GM12878 (cell line): ENCODE measurements around the gene LRRC37A3. TPM values are rescaled to one million over a fixed set of nuclear protein-coding genes. Genes with fewer than 3 reads are reported as not detected.

Experiments
- BHLHE40 ChIP-seq, 2 experiments: fragments of 450-650 bp in 1 of 2; IDR thresholded peaks; 2 replicates each; pipeline ENCODE4 v1.6.1; 2011 to 2017; ENCODE audit warnings: low read depth in 2 of 2, borderline replicate concordance in 1 of 2, improper control_type of control experiment in 1 of 2, low read length in 1 of 2, mild to moderate bottlenecking in 1 of 2
- CTCF ChIP-seq, 3 experiments: IDR thresholded peaks in 2 of 3; conservative IDR thresholded peaks in 1 of 3; 2 replicates each; pipeline ENCODE4 v1.5.1; 2011; ENCODE audit warnings: low read depth in 3 of 3, low read length in 3 of 3, mild to moderate bottlenecking in 3 of 3, control low read depth in 2 of 3, moderate library complexity in 2 of 3, inconsistent platforms in 1 of 3, mixed read lengths in 1 of 3; ENCODE audit not compliant: control insufficient read depth in 2 of 3, insufficient read depth in 1 of 3; ENCODE audit errors: extremely low read depth in 1 of 3
- EED ChIP-seq: sonication (generic); IDR thresholded peaks from 2 replicates; pipeline ENCODE4 v1.6.1; 2016; ENCODE audit warnings: antibody characterized with exemption, low read depth
- GATAD2B ChIP-seq: fragments of 450-650 bp; conservative IDR thresholded peaks from 2 replicates; pipeline ENCODE4 v1.6.1; 2017; ENCODE audit warnings: low read depth, mild to moderate bottlenecking, moderate library complexity
- MEF2A ChIP-seq: IDR thresholded peaks from 2 replicates; pipeline ENCODE4 v1.6.1; 2011; ENCODE audit warnings: low read depth, mild to moderate bottlenecking, low read length, moderate library complexity; ENCODE audit not compliant: insufficient read depth
- MXI1 ChIP-seq: fragments of 150-350 bp; IDR thresholded peaks from 2 replicates; pipeline ENCODE4 v1.6.1; 2011; ENCODE audit warnings: low read depth, mild to moderate bottlenecking, inconsistent platforms, low read length, improper control_type of control experiment
- POLR2A ChIP-seq: IDR thresholded peaks from 2 replicates; pipeline ENCODE4 v1.6.1; 2011; ENCODE audit warnings: low read depth, mild to moderate bottlenecking, low read length
- POU2F2 ChIP-seq: IDR thresholded peaks from 3 replicates; pipeline ENCODE4 v1.6.1; 2011; ENCODE audit warnings: low read depth, mild to moderate bottlenecking, low read length, borderline replicate concordance
- RAD21 ChIP-seq: IDR thresholded peaks from 2 replicates; pipeline ENCODE4 v1.6.1; 2011; ENCODE audit warnings: mild to moderate bottlenecking, low read depth, low read length, moderate library complexity; ENCODE audit not compliant: insufficient read depth
- RAD51 ChIP-seq: fragments of 450-650 bp; IDR thresholded peaks from 2 replicates; pipeline ENCODE4 v1.6.1; 2016; ENCODE audit warnings: moderate library complexity, mild to moderate bottlenecking, inconsistent platforms
- REST ChIP-seq: IDR thresholded peaks from 2 replicates; pipeline ENCODE4 v1.6.1; 2012; ENCODE audit warnings: mild to moderate bottlenecking, low read depth, low read length
- SMAD5 ChIP-seq: IDR thresholded peaks from 2 replicates; pipeline ENCODE4 v1.6.1; 2016; ENCODE audit warnings: antibody characterized with exemption, low read depth
- SMARCA5 ChIP-seq: fragments of 450-650 bp; IDR thresholded peaks from 2 replicates; pipeline ENCODE4 v1.6.1; 2017; ENCODE audit warnings: mild to moderate bottlenecking
- TCF12 ChIP-seq: IDR thresholded peaks from 2 replicates; pipeline ENCODE4 v1.6.1; 2011; ENCODE audit warnings: low read depth, mild to moderate bottlenecking, low read length
- USF1 ChIP-seq: IDR thresholded peaks from 2 replicates; pipeline ENCODE4 v1.6.1; 2011; ENCODE audit warnings: borderline replicate concordance, low read depth, mild to moderate bottlenecking, moderate library complexity, mixed read lengths, low read length; ENCODE audit not compliant: insufficient read depth; ENCODE audit errors: extremely low read length
- USF2 ChIP-seq: IDR thresholded peaks from 2 replicates; pipeline ENCODE4 v1.6.1; 2011; ENCODE audit warnings: low read depth, low read length, improper control_type of control experiment, borderline replicate concordance
- ZSCAN29 ChIP-seq: fragments of 450-650 bp; IDR thresholded peaks from 2 replicates; pipeline ENCODE4 v1.6.1; 2017; ENCODE audit warnings: mild to moderate bottlenecking, moderate library complexity
- polyA plus RNA-seq, 11 experiments: library from polyadenylated mRNA; depleted of rRNA in 4 of 11; unstranded in 6 of 11; stranded (reverse) in 5 of 11; fragments of >200 nt; fragmentation: Nextera tagmentation in 4 of 11; fragmentation: Illumina TruSeq in 1 of 11; extraction: Ambion mirVana in 4 of 11; extraction: Trizol in 1 of 11; gene quantifications; 1 replicate in 1 of 11; 2 replicates in 10 of 11; pipeline versions ENCODE4 v1.2.1 to v1.2.3, GENCODE V29; 2011 to 2016; ENCODE audit warnings: inconsistent platforms in 2 of 11, missing spikeins in 2 of 11, low read depth in 1 of 11
- total RNA-seq, 4 experiments: library from RNA; depleted of rRNA in 3 of 4; stranded (reverse); fragments of >200 nt in 3 of 4; fragmentation: Illumina TruSeq in 1 of 4; extraction: Trizol in 1 of 4; gene quantifications; 2 replicates each; pipeline versions ENCODE4 v1.2.1 to v1.2.3, GENCODE V29; 2013 to 2021

Gene LRRC37A3
- total and polyA plus RNA-seq, 10 of the 15 experiments (the other 5 are each of a cell fraction or from before 2014, with no cell fraction given), result 0.18 to 10.0 (median 2.7) TPM

GRCh38 chr17:64919289-64920025 is at the start of gene LRRC37A3 (continued):
- 0 out of 2 replicates have a peak, but pooled peaks have one; percentile 16 for TF ChIP-seq REST
- TF ChIP-seq POU2F2, result peak; percentile 61; the same call in 1 of the 3 replicates
- 0 out of 2 replicates have a peak, but pooled peaks have one; percentile 42 for TF ChIP-seq MEF2A
- peak; percentile 69 for TF ChIP-seq USF2
- TF ChIP-seq MXI1, result peak; percentile 59; the same call in 1 of the 2 replicates
- TF ChIP-seq CTCF (IDR thresholded peaks at IDR 0.05 in 2 of 3, conservative IDR thresholded peaks at IDR 0.05 in 1 of 3; ENCODE audit: control insufficient read depth in 2 of 3, extremely low read depth in 1 of 3, insufficient read depth in 1 of 3, low read depth in 3 of 3, low read length in 3 of 3), result peak; percentile 79 to 87 (median 81)
- peak; percentile 34; the same call in 1 of the 2 replicates for TF ChIP-seq TCF12
- TF ChIP-seq RAD21, result peak; percentile 57
- peak; percentile 87 for TF ChIP-seq RAD51
- peak; percentile 73 for TF ChIP-seq POLR2A
- peak; percentile 45; the same call in 1 of the 2 replicates for TF ChIP-seq EED
- peak; percentile 22; the same call in 1 of the 2 replicates for TF ChIP-seq GATAD2B
- TF ChIP-seq SMARCA5, result peak; percentile 97
- TF ChIP-seq BHLHE40 (IDR thresholded peaks at IDR 0.05; ENCODE audit: borderline replicate concordance in 1 of 2, low read depth in 2 of 2, low read length in 1 of 2), result peak; percentile 93 to 98
- TF ChIP-seq SMAD5, result peak; percentile 48; the same call in 1 of the 2 replicates
- peak; percentile 89 for TF ChIP-seq USF1
- TF ChIP-seq ZSCAN29, result 0 out of 2 replicates have a peak, but pooled peaks have one; percentile 41
- TF ChIP-seq, all 136 proteins: peak for 44; not testable (repeated sequence) for 92
